ENCODE measurements around the gene MED1. TPM values are rescaled to one million over a fixed set of nuclear protein-coding genes. Genes with fewer than 3 reads are reported as not detected.
"Not testable (repeated sequence)": the region's sequence is repeated elsewhere in the genome, so short reads cannot be mapped to it uniquely, and the experiment has no call there.

Gene MED1
- total and polyA plus RNA-seq, 2 of the 4 experiments (the other 2 are of a cell fraction), result 16.9 to 24.2 TPM

GRCh38 chr17:39367805-39368204 lies 83.3 kb downstream of the MED1 start:
- CTCF ChIA-PET, result interaction anchor here (0.6 kb wide), 1 partner anchor 83 kb away, joined by 3 read pairs; no protein-coding TSS in a partner anchor

More at GRCh38 chr17:39367805-39368204, 83.3 kb downstream of the MED1 start:
- H3K14ac ChIP-seq (replicated peaks; ENCODE audit: low read depth, low read length); H2BK20ac ChIP-seq (ENCODE audit: low read depth, low read length); H2BK15ac ChIP-seq (ENCODE audit: low read depth, low read length); H4K5ac ChIP-seq (ENCODE audit: low read depth, low read length); H3K9me1 ChIP-seq (ENCODE audit: insufficient read depth, low read length); H2BK120ac ChIP-seq (ENCODE audit: low read depth, low read length); H3K23ac ChIP-seq (ENCODE audit: low read depth, low read length); BruUV-seq (replicated peaks); H4K8ac ChIP-seq (ENCODE audit: low read depth in 2 of 2, low read length in 2 of 2); H3K36me3 ChIP-seq (ENCODE audit: control insufficient read depth, insufficient read depth, low read length); H2AFZ ChIP-seq (replicated peaks; ENCODE audit: low read length, poor library complexity); H3K9me3 ChIP-seq (ENCODE audit: control insufficient read depth, insufficient read depth, low read length); H4K91ac ChIP-seq (ENCODE audit: insufficient read depth, low read depth, low read length); H3K18ac ChIP-seq (ENCODE audit: low read depth, low read length); H3K4me3 ChIP-seq (ENCODE audit: insufficient read depth, low read depth, low read length); DNase-seq; H3K4me2 ChIP-seq (ENCODE audit: low read depth, low read length); H2BK5ac ChIP-seq (ENCODE audit: low read depth, low read length, poor library complexity, severe bottlenecking); H3K27me3 ChIP-seq (ENCODE audit: control insufficient read depth, insufficient read depth, low read length); POLR2A ChIA-PET (ENCODE audit: unreplicated experiment); ATAC-seq (ENCODE audit: low read depth); in situ Hi-C loops (cut with MboI; ENCODE audit: low sequenced_read_pairs); dilution Hi-C loops (cut with HindIII; ENCODE audit: low sequenced_read_pairs, unreplicated experiment); H2AK5ac ChIP-seq (ENCODE audit: low read depth, low read length); H3K4ac ChIP-seq (ENCODE audit: low read depth, low read length); H3K9ac ChIP-seq (ENCODE audit: low read depth, low read length); H3K4me1 ChIP-seq (ENCODE audit: control insufficient read depth, insufficient read depth, low read length); H2AK9ac ChIP-seq (replicated peaks; ENCODE audit: low read depth, low read length, poor library complexity); H3K27ac ChIP-seq (ENCODE audit: insufficient read depth, low read length); H3K56ac ChIP-seq (ENCODE audit: extremely low read depth, insufficient read depth, low read length): not testable (repeated sequence)
- peaks cover 6 to 20% of the 10 kb centered on the region in 2 experiments; a peak in 3 of 4 replicates for H3K79me1 ChIP-seq (ENCODE audit: low read depth in 1 of 2, low read length in 2 of 2)
- intact Hi-C loops (cut with micrococcal nuclease), result loop anchor here (5.0 kb wide), 1 partner anchor 41 kb away; no protein-coding TSS in a partner anchor
- H4K20me1 ChIP-seq (ENCODE audit: insufficient read depth, low read length), result peaks cover 14% of the 10 kb centered on the region
- no CpG with 5 or more reads among the region's 4 CpGs for WGBS, 2 experiments (ENCODE audit: extremely low coverage in 2 of 2, insufficient read length in 1 of 2)
